Endodermal cell (in vitro differentiated cells): ENCODE results near the gene SIK2. TPM values are rescaled to one million over a fixed set of nuclear protein-coding genes. Genes with fewer than 3 reads are reported as not detected.

ENCODE experiments used
- DNase-seq: peaks from one replicate; pipeline ENCODE4 v3.0.0-alpha.2; 2017
- H3K27ac ChIP-seq: 2 replicates; pipeline ENCODE4 v1.5.1; 2013; ENCODE audit warnings: mild to moderate bottlenecking, low read depth, low read length, moderate library complexity
- H3K27me3 ChIP-seq: 2 replicates; pipeline ENCODE4 v1.6.1; 2013; ENCODE audit warnings: mild to moderate bottlenecking, low read length, moderate library complexity; ENCODE audit not compliant: insufficient read depth, control insufficient read depth, poor library complexity, severe bottlenecking
- H3K36me3 ChIP-seq: 2 replicates; pipeline ENCODE4 v1.7.0; 2013; ENCODE audit warnings: mild to moderate bottlenecking, low read length, moderate library complexity; ENCODE audit not compliant: control insufficient read depth, insufficient read depth
- H3K4me1 ChIP-seq: one replicate; pipeline ENCODE4 v1.7.0; 2013; ENCODE audit warnings: low read length; ENCODE audit not compliant: control insufficient read depth, insufficient read depth
- H3K4me3 ChIP-seq: 2 replicates; pipeline ENCODE4 v1.5.1; 2013; ENCODE audit warnings: mild to moderate bottlenecking, low read length, moderate library complexity
- H3K9ac ChIP-seq: 2 replicates; pipeline ENCODE4 v1.6.1; 2013; ENCODE audit warnings: mild to moderate bottlenecking, low read length, moderate library complexity; ENCODE audit not compliant: poor library complexity, severe bottlenecking; ENCODE audit errors: extremely low read depth
- H3K9me3 ChIP-seq: 2 replicates; pipeline ENCODE4 v1.6.1; 2013; ENCODE audit warnings: mild to moderate bottlenecking, low read length, moderate library complexity; ENCODE audit not compliant: control insufficient read depth
- H3K27ac Mint-ChIP-seq: 2 replicates; pipeline ENCODE4 v1.8.0; 2020; ENCODE audit warnings: mixed read lengths
- H3K27me3 Mint-ChIP-seq: 2 replicates; pipeline ENCODE4 v1.8.0; 2021; ENCODE audit warnings: mild to moderate bottlenecking, mixed read lengths; ENCODE audit not compliant: insufficient read depth
- H3K36me3 Mint-ChIP-seq: 2 replicates; pipeline ENCODE4 v1.8.0; 2020; ENCODE audit warnings: low read depth, mixed read lengths
- H3K4me1 Mint-ChIP-seq: 2 replicates; pipeline ENCODE4 v1.8.0; 2020; ENCODE audit warnings: mixed read lengths
- H3K4me3 Mint-ChIP-seq: 2 replicates; pipeline ENCODE4 v1.8.0; 2020; ENCODE audit warnings: mild to moderate bottlenecking, moderate library complexity, mixed read lengths
- H3K9me3 Mint-ChIP-seq: 2 replicates; pipeline ENCODE4 v1.8.0; 2020; ENCODE audit warnings: mild to moderate bottlenecking, mixed read lengths
- WGBS, 2 experiments: methylation state at CpG; one replicate each; pipeline versions ENCODE4 v1.1.5 to v1.1.7; 2013; ENCODE audit warnings: missing lambda C conversion rate in 2 of 2, mixed read lengths in 1 of 2; ENCODE audit not compliant: insufficient coverage in 1 of 2, insufficient read length in 1 of 2; 5-methylcytosine and 5-hydroxymethylcytosine counted together
- total RNA-seq, 2 donors: library from RNA; stranded (reverse); fragmentation: NEBNext Ultra II Directional in 1 of 2; extraction: Animal tissue kit (Norgen Biotek cat#: 25700) in 1 of 2; gene quantifications; 2 replicates in 1 of 2; 3 replicates in 1 of 2; pipeline ENCODE4 v1.2.1, GENCODE V29; 2021
- TF ChIP-seq, protein P1 (sequence below): fragments of 200-600 bp; sonication (generic); conservative IDR thresholded peaks from 2 replicates; pipeline ENCODE4 v1.5.0; 2021; ENCODE audit warnings: antibody characterized with exemption, mild to moderate bottlenecking

Gene SIK2
- total RNA-seq, 2 donors from 2014 or later, result 13.2 to 13.4 TPM

DNA sequence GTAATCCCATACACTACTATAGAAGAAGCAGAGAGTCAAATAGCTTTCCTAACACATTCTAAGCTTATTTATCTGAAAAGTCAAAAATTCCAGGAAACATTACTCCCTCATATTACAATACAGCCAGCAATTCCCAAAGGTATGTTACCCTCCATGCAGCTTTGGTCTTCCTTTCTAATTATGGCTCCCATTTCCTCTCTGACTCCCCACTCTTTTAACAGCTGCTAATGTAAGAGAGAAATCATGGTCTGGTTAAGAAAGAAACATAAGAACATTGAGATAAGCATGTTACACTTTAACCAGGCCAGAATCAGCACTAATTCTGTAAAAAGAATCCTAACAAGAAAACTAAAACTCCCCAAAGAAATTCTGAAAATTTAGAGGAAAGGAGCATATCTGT lies 157.1 kb downstream of the SIK2 start:
- Histone ChIP-seq H3K27me3 (no peaks in the 10 kb centered on the region), H3K9ac (no peak overlapping the region), H3K27ac (no peak overlapping the region), H3K4me3 (no peak overlapping the region), H3K36me3 (peaks cover 91% of the 10 kb centered on the region), H3K9me3 (no peaks in the 10 kb centered on the region), H3K4me1 (no peaks in the 10 kb centered on the region)
- DNase-seq, result no peak
- H3K4me3 Mint-ChIP-seq, result no peak overlapping the region
- H3K27me3 Mint-ChIP-seq, result no peaks in the 10 kb centered on the region
- H3K36me3 Mint-ChIP-seq, result peaks cover 81% of the 10 kb centered on the region
- no peaks in the 10 kb centered on the region for H3K9me3 Mint-ChIP-seq
- H3K4me1 Mint-ChIP-seq, result peaks cover 8% of the 10 kb centered on the region
- peak overlapping the region; percentile 18 for H3K27ac Mint-ChIP-seq
- TF ChIP-seq, protein P1, sequence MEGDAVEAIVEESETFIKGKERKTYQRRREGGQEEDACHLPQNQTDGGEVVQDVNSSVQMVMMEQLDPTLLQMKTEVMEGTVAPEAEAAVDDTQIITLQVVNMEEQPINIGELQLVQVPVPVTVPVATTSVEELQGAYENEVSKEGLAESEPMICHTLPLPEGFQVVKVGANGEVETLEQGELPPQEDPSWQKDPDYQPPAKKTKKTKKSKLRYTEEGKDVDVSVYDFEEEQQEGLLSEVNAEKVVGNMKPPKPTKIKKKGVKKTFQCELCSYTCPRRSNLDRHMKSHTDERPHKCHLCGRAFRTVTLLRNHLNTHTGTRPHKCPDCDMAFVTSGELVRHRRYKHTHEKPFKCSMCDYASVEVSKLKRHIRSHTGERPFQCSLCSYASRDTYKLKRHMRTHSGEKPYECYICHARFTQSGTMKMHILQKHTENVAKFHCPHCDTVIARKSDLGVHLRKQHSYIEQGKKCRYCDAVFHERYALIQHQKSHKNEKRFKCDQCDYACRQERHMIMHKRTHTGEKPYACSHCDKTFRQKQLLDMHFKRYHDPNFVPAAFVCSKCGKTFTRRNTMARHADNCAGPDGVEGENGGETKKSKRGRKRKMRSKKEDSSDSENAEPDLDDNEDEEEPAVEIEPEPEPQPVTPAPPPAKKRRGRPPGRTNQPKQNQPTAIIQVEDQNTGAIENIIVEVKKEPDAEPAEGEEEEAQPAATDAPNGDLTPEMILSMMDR, result no peak

DNA sequence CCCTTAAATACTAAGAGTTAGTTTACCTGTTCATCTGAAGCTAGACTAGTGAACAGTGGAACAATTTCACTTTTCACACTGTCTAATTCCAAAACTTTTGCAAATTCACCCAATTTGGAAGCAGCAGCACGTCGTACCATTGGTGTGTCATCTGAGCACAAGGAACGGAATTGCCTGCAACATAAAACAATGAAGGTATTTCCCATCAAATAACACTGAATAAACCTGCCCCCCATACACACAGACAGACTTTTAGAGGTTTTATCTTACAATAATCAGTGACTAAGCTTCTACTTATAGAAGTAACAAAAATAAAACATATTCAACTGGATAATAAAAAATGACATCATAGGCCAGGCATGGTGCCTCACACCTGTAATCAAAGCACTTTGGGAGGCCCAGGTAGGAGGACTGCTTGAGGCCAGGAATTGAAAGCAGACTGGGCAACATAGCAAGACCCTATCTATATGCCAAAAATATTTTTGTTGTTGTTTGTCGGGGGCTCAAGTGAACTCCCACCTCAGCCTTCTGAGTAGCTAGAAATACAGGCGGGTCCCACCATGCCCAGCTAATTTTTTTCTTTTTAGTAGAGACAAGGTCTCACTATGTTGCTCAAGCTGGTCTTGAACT lies 157.6 kb downstream of the SIK2 start:
- H3K27ac ChIP-seq, result no peak overlapping the region
- peaks cover 12% of the 10 kb centered on the region for H3K4me1 Mint-ChIP-seq
- H3K4me1 ChIP-seq, result no peaks in the 10 kb centered on the region
- DNase-seq, result no peak
- H3K9ac ChIP-seq, result no peak overlapping the region
- peaks cover 78% of the 10 kb centered on the region for H3K36me3 Mint-ChIP-seq
- no peaks in the 10 kb centered on the region for H3K9me3 ChIP-seq
- H3K27me3 ChIP-seq, result no peaks in the 10 kb centered on the region
- TF ChIP-seq, protein P1, result no peak
- H3K4me3 Mint-ChIP-seq, result no peak overlapping the region
- no peak overlapping the region for H3K27ac Mint-ChIP-seq
- H3K36me3 ChIP-seq, result peaks cover 91% of the 10 kb centered on the region
- H3K27me3 Mint-ChIP-seq, result no peaks in the 10 kb centered on the region
- no peak overlapping the region for H3K4me3 ChIP-seq
- 89 to 98% methylated on average over 4 to 5 of the region's 5 CpGs for WGBS, 2 experiments
- H3K9me3 Mint-ChIP-seq, result no peaks in the 10 kb centered on the region

DNA sequence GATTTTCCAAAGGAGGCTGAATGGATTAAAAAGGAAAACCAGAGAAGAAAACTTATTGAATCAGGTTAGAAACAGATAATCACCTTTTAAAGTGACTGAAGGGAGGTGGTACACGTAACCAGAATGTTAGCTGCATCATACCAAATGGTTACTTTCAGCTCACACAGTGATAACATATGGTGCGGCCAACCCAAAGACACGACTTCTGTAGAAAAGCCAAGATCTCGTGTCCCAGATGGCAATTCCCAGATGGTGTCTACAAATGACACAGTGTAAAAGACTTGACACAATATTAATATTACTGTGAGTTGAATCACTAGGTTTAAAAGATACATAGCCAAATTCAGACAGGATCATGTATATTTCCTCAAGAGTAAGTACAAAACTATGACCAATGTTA lies 158.8 kb downstream of the SIK2 start:
- peaks cover 87% of the 10 kb centered on the region for H3K36me3 ChIP-seq
- Mint-ChIP-seq H3K4me1 (peaks cover 17% of the 10 kb centered on the region), H3K36me3 (peaks cover 73% of the 10 kb centered on the region), H3K4me3 (no peak overlapping the region), H3K27me3 (no peaks in the 10 kb centered on the region), H3K9me3 (no peaks in the 10 kb centered on the region), H3K27ac (no peak overlapping the region)
- H3K27ac ChIP-seq, result no peak overlapping the region
- no peaks in the 10 kb centered on the region for H3K4me1 ChIP-seq
- no peak for DNase-seq
- TF ChIP-seq, protein P1, result no peak
- no peaks in the 10 kb centered on the region for H3K27me3 ChIP-seq
- H3K9me3 ChIP-seq, result no peaks in the 10 kb centered on the region
- H3K4me3 ChIP-seq, result no peak overlapping the region
- WGBS, 2 experiments, result 96 to 98% methylated on average over 4 of the region's 4 CpGs
- H3K9ac ChIP-seq, result no peak overlapping the region
